Ascending aorta (tissue), 2 donors: ENCODE measurements around the gene MTHFD1. TPM values are rescaled to one million over a fixed set of nuclear protein-coding genes. Genes with fewer than 3 reads are reported as not detected.

Source experiments
- DNase-seq, 2 donors: peaks; one replicate each; pipeline ENCODE4 v3.0.0-alpha.2; 2019; ENCODE audit warnings: low spot score in 2 of 2
- H3K27ac ChIP-seq, 2 donors: fragments of 200-600 bp; sonication (generic); one replicate each; pipeline ENCODE4 v1.5.1; 2016 to 2017; ENCODE audit warnings: mild to moderate bottlenecking in 1 of 2
- H3K27me3 ChIP-seq: fragments of 200-600 bp; sonication (generic); one replicate; pipeline ENCODE4 v1.5.1; 2017
- H3K36me3 ChIP-seq, 2 donors: fragments of 200-600 bp; sonication (generic); one replicate each; pipeline ENCODE4 v1.5.1; 2016
- H3K4me1 ChIP-seq, 2 donors: fragments of 200-600 bp; sonication (generic); one replicate each; pipeline ENCODE4 v1.5.1; 2016 to 2017; ENCODE audit warnings: mild to moderate bottlenecking in 1 of 2
- H3K4me3 ChIP-seq, 2 donors: fragments of 200-600 bp; sonication (generic); one replicate each; pipeline ENCODE4 v1.5.1; 2016 to 2017; ENCODE audit warnings: mild to moderate bottlenecking in 1 of 2
- H3K9me3 ChIP-seq, 2 donors: fragments of 200-600 bp; sonication (generic); one replicate each; pipeline ENCODE4 v1.5.1; 2016
- intact Hi-C: fragments of 100-400 bp; cut with DNase I; formaldehyde crosslinking; loops from one replicate; pipeline ENCODE4 v1.15.1; 2023
- total RNA-seq: library from RNA; depleted of rRNA; stranded (reverse); fragments of >200 nt; gene quantifications from one replicate; pipeline ENCODE4 v1.1.0, GENCODE V29; 2016
- TF ChIP-seq, protein P1 (sequence below), 3 experiments: fragments of 200-600 bp in 2 of 3; fragments of 450-650 bp in 1 of 3; sonication (generic) in 2 of 3; IDR thresholded peaks; one replicate each; pipeline ENCODE4 v1.5.1; 2016 to 2019; ENCODE audit warnings: antibody characterized with exemption in 3 of 3, mild to moderate bottlenecking in 1 of 3, moderate library complexity in 1 of 3

Gene MTHFD1
- total RNA-seq, 1 donor from 2014 or later = 7.2 TPM

DNA sequence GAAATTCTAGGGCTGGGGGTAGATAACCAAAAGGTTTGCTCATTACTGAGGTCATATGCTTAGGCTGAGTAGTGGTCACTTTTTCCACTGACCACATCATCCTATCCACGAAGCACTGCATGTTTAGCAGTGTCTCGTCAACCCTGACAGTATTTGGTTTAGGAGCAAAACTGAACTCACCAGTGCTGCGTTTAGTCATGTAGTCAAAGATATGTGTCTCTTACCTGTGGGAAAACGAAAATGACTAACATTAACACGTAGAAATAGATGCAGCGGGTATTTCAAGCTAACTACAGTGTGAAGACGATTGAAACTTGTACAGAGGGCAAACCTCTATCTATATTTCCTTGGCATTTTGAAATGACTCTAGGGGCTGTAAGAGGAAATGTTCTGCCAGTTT lies 34.6 kb downstream of the MTHFD1 start:
- intact Hi-C loops = no loop called here
- no peak overlapping the region for H3K27ac ChIP-seq
- TF ChIP-seq, protein P1, sequence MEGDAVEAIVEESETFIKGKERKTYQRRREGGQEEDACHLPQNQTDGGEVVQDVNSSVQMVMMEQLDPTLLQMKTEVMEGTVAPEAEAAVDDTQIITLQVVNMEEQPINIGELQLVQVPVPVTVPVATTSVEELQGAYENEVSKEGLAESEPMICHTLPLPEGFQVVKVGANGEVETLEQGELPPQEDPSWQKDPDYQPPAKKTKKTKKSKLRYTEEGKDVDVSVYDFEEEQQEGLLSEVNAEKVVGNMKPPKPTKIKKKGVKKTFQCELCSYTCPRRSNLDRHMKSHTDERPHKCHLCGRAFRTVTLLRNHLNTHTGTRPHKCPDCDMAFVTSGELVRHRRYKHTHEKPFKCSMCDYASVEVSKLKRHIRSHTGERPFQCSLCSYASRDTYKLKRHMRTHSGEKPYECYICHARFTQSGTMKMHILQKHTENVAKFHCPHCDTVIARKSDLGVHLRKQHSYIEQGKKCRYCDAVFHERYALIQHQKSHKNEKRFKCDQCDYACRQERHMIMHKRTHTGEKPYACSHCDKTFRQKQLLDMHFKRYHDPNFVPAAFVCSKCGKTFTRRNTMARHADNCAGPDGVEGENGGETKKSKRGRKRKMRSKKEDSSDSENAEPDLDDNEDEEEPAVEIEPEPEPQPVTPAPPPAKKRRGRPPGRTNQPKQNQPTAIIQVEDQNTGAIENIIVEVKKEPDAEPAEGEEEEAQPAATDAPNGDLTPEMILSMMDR (IDR thresholded peaks at IDR 0.05) = no peak
- DNase-seq = no peak
- no peak overlapping the region for H3K4me3 ChIP-seq
- H3K36me3 ChIP-seq = peaks cover 42 to 81% of the 10 kb centered on the region in 2 donors
- no peaks in the 10 kb centered on the region for H3K4me1 ChIP-seq
- no peaks in the 10 kb centered on the region for H3K9me3 ChIP-seq
- H3K27me3 ChIP-seq = no peaks in the 10 kb centered on the region

DNA sequence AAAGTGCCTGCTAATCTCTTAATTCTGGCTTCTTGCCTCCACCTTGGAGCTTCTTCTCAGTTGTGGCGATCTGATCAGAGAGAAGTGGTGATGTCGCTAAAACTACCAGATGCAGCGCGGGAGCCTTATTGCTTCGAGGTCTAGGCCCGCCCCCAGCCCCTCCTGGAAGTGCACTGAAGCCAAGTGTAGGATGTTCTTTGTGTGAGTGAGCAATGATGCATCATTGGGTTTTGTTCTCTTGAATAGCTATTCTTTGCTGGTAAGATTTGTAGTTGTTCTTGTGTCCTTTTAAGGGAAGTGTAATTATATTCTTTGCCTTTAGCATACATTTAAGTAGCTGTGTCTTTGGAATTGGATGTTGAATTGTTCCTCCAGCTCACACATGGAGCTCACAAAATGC lies 35.8 kb downstream of the MTHFD1 start:
- intact Hi-C loops = no loop called here
- Histone ChIP-seq H3K9me3 (no peaks in the 10 kb centered on the region), H3K27me3 (no peaks in the 10 kb centered on the region), H3K4me3 (no peak overlapping the region), H3K4me1 (no peaks in the 10 kb centered on the region), H3K27ac (no peak overlapping the region), H3K36me3 (peaks cover 38 to 84% of the 10 kb centered on the region in 2 donors)
- TF ChIP-seq, protein P1 (IDR thresholded peaks at IDR 0.05) = no peak
- DNase-seq = no peak

DNA sequence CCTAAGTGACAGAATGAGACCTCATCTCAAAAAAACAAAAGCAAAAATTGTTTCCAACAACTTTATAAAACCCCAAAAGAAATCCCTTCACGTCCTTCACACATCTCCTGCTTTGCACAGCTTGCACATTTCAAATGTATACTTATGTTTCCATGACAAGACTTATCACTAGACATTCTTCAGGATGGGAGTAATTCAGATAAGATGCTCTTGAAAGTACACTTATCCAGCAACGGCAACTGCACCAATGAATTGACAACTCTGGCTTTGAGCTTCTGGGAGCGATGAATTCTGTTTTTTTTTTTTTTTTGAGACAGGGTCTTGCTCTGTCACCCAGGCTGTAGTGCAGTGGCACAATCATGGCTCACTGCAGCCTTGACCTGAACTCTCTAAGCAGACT lies 46.4 kb downstream of the MTHFD1 start:
- no peak overlapping the region for H3K27ac ChIP-seq
- intact Hi-C loops = no loop called here
- TF ChIP-seq, protein P1 (IDR thresholded peaks at IDR 0.05) = no peak
- H3K36me3 ChIP-seq = peaks cover 32 to 48% of the 10 kb centered on the region in 2 donors
- no peak overlapping the region for H3K4me3 ChIP-seq
- H3K27me3 ChIP-seq = no peaks in the 10 kb centered on the region
- no peak for DNase-seq
- H3K9me3 ChIP-seq = no peaks in the 10 kb centered on the region
- H3K4me1 ChIP-seq = peaks cover 3 to 10% of the 10 kb centered on the region in 2 donors

GRCh38 chr14:64438181-64438841 lies 50.2 kb downstream of the MTHFD1 start:
- Histone ChIP-seq H3K9me3 (no peaks in the 10 kb centered on the region), H3K36me3 (peaks cover 14 to 45% of the 10 kb centered on the region in 2 donors), H3K4me3 (no peak overlapping the region), H3K4me1 (peaks cover 3 to 10% of the 10 kb centered on the region in 2 donors), H3K27me3 (no peaks in the 10 kb centered on the region), H3K27ac (peak overlapping the region; percentile 82)
- peak in 1 of 2 donors; percentile 70 for DNase-seq
- intact Hi-C loops = no loop called here
- TF ChIP-seq, protein P1 (IDR thresholded peaks at IDR 0.05) = no peak

DNA sequence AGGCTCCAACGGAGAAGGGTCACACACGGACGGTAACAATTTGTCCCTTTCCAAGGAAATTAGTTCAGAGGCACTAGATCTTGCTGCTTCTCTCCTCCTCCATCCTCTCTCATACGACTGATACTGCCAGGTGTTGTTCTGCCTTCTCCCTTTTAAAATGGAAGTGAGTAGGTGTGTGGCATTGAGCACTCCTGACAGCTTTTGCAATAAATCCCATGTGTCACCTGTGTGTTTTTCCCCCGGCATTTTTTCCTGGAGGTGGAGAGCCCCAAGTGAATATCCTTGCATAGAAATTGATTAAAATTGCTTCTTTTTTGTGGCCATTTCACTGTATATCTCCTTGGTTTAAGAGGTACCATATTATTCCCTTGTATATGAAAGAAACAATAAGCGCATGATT lies 51.0 kb downstream of the MTHFD1 start:
- TF ChIP-seq, protein P1 (IDR thresholded peaks at IDR 0.05) = no peak
- peaks cover 13 to 46% of the 10 kb centered on the region in 2 donors for H3K36me3 ChIP-seq
- no peaks in the 10 kb centered on the region for H3K9me3 ChIP-seq
- H3K4me3 ChIP-seq = no peak overlapping the region
- no peaks in the 10 kb centered on the region for H3K27me3 ChIP-seq
- peaks cover 3 to 10% of the 10 kb centered on the region in 2 donors for H3K4me1 ChIP-seq
- peak overlapping the region; percentile 82 for H3K27ac ChIP-seq
- intact Hi-C loops = no loop called here
- DNase-seq = no peak
